ENCODE data around the gene CILP.
A peak's percentile ranks its signal among the peaks of the same experiment; 100 is the strongest.
"Not testable (repeated sequence)": the region's sequence is repeated elsewhere in the genome, so short reads cannot be mapped to it uniquely, and the experiment has no call there.

CILP gene

DNA sequence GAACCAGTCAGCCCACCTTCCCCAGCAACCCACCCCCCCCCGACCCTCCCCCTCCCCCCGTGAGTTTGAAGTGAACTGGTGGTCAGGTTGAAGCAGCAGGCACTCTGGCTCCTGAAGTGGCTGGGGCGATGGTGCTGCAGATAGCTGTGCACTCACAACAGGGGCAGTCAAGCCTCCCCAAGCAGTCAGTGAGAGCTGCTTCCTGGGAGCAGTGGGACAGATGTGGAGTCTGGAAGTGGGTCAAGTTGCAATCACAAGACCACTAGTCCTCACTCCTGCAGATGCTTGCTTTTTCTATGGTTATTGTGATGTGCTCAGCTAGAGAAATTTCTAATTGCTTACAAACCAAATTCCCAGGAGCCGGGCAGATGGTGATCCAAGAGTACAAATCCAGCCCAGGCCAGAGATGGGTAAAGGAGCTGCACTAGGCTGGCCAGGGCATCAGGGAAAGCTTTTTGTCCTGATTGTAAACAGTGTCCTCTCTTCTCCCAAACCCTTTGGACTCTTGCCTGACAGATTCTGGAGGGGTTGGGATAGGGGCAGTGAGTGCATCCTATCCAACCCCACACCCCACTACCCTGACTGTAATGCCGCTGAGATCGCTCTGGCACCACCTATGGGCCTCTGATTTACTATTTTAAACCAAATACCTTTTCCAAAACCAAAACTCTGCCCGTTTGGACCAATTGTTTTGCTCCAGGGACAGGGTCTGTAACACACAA is 16.3 kb downstream of the CILP start:
- DNase-seq = no peak

- DNase-seq = no peak
These were observed 19.3 kb downstream of the CILP start for GRCh38 chr15:65192016-65192415.

DNA sequence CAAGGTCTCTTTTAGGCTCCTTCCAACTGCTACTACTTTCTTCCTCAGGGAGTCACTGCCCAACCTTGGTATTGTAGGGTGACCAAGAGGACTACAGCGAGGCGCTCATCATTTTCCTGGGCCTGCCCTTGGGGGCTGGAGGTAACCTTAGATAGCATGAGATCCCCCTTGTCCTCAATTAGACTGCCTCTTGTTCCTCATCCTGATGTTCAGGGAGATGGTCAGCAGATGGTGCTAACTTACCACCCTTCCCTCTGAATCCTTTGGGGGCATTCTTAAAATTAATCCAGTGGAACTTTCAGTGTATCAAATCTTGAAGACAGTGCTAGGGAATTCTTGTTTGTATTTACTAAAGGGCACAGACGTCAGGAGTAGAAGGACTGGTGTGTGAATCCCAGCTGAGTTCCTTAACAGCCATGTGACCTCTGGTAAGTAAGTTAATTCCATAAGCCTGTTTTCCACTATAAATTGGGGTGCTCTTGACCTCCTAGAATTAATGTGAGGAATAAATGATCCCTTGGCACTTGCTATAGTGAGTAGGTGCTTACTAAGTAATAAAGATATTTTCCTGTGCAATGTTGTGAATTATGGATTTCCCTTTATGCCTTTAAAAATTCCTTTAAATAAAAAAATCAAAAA is 22.1 kb downstream of the CILP start:
- peak; percentile 29 to 31 for DNase-seq

DNA sequence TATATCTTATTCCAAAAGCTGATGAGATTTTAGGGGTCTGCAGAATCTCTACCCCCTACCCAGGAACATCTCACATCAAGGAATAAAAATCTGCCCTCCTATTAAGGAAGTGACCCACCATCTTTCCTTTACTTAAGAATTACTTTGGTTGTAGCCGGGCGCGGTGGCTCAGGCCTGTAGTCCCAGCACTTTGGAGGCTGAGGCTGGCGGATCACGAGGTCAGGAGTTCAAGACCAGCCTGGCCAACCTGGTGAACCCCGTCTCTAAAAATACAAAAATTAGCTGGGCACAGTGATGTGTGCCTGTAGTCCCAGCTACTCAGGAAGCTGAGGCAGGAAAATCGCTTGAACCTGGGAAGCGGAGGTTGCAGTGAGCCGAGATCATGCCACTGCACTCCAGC is 22.8 kb downstream of the CILP start:
- DNase-seq = not testable (repeated sequence)

DNA sequence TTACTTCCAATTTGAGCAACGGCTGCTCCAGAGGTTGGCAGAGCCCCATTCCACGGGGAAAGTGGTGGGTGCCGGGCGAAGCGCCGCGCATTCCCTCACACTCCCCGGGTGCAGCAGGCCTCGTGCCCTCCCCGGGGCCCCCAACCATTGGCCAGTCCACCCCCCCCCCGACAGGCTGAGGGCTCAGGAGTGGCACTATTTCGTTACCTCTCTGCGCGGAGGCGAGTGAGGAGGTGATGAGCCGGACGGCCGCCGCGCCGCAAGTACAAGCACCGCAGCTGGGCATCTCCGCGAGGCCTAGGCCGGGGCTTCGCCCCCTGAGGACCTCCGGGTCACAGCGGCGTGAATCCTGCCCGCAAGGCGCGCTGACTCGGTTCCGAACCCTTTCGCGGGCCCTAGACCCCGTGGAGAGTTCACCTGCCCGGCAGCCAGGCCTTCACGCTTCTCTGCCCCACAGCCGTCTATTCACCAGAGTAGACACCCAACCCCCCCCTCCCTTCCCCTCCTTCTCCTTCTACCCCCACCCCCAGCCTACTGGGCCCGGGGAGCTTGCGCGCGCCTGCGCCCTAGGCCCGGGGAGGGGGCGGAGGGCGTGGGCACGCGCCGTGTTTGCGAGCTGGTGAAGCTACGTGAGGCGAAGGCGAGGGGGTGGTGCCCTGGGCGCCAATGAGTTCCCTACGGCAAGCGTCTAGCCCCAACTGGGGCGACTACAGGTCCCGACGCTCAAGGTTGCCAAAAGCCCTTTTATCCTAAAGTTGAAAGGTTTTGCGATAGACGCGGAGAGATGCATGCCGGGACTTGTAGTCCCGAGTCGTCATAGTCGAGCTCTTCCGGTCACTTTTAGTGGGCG is 26.2 kb downstream of the CILP start, which contains the start of gene CLPX:
CLPX (minus strand) TSS at position 475 of the 850 bp plus-strand sequence; CDS start at position 286, 189 bp downstream.
- peak; percentile 88 to 91 for DNase-seq

DNA sequence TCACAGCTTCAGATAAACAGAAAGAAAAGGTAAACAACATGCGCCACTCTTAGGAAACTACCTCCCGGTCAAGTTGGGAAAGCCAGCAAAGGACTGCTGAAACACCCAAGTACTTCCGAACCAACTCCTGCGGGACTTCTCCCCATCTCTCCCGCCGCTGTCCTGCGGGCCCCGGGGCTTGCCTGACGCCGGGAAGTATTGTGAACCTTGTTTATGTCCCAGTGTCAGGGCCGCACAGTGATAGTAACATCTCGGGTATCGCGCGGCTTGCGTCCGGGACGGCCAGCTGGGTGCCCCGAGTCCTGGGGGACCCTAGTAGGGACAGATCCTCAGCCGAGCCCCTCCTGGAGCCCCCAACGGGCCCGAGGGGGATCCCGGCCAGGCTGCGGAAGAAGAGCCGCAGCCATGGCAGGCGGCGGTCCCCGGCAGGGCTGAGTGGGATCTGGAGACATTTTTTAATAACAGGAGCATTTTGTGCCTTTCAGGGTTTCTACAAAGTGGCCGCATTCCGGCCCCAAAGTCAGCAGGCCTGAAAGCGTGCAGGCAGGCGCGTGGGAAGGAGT is 26.9 kb downstream of the CILP start:
- peak; percentile 64 for DNase-seq

- DNase-seq = no peak
These were observed 27.5 kb downstream of the CILP start for GRCh38 chr15:65183865-65184159.

DNA sequence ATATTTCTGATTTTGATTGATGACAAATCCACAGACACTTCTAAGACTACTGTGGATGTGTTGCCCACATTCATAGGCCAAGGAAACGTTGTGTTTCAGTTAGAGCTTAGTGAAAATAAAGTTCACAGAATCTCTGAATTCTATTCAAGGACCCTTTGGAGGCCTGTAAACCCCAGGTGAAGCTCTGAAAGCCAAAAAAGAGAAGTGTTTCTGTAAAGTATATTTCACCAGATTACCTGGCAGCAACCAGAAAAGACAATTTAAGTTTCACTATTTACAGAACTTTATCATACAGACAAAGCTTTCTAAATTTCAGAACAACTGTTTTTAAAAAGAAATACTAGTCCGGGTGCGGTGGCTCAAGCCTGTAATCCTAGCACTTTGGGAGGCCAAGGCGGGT is 28.7 kb downstream of the CILP start:
- DNase-seq = no peak

DNA sequence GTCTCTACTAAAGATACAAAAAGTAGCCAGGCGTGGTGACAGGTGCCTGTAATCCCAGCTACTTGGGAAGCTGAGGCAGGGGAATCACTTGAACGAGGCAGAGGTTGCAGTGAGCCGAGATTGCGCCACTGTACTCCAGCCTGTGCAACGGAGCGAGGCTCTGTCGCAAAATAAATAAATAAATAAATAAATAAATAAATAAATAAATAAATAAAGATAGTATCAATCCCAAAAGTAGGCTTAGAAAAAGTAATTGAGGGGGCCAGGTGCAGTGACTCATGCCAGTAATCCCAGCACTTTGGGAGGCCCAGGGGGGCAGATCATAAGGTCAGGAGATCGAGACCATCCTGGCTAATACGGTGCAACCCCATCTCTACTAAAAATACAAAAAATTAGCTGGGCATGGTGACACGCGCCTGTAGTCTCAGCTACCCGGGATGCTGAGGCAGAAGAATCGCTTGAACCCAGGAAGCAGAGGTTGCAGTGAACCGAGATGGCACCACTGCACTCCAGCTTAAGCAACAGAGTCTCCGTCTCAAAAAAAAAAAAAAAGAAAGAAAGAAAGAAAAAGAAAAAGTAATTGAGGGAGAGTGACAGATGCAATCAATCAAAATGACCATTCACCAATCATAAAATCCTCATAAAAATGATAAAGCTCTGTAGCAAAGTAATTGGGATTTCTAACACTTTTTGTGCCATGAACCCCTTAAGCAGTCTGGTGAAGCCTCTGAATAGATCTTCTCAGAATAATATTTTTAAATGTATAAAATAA is 29.5 kb downstream of the CILP start:
- DNase-seq = not testable (repeated sequence)

GRCh38 chr15:65180167-65180566 is 31.1 kb downstream of the CILP start:
- no peak for DNase-seq

DNA sequence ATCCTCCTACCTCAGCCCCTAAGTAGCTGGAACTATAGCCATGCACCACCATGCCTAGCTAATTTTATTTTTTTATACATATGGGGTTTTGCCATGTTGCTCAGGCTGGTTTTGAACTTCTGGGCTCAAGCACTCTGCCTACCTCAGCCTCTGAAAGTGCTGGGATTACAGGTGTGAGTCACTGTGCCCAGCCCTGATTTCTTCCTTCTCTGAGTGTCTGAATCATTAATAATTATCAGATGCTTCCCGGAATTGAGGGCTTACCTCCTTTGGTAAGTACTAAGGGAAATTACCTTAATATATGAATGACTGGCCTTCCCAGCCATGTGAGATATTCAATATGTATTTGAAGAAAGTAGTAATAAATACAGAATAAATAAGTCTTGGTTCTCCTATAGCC is 33.4 kb downstream of the CILP start:
- no peak for DNase-seq

DNA sequence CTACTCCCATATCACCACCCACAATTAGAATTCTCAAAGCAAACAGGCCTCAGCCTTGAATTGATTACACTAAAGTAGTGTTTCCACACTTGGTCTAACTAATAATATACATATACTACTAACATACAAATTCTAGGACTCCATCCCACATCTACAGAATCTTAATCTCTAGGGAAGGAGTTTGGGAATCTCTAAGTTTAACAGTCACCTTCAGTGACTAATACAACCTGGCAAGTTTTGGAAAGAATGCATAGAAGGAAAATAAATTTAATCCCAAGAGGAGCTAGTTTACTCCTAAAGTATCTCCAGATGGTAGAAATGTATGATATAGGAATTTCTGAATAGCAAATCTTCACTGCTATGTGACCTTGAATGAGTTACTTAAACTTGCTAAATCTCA is 35.2 kb downstream of the CILP start:
- DNase-seq = no peak

DNA sequence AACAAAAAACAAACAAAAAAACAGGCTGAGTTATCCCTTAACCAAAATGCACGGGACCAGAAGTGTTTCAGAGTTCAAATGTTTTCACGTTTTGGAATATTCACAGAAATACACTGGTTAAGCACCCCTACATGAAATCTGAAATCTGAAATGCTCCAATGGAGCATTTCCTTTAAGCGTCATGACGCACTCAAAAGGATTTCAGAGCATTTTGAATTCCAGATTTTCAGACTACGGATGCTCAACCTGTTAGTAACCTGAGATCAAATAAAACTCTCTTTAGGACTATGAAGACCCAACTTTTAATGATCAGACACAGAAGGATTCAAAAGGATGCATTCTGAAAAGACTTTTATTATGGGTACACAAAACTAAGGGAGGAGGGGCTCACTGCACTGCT is 35.8 kb downstream of the CILP start:
- DNase-seq = no peak

DNA sequence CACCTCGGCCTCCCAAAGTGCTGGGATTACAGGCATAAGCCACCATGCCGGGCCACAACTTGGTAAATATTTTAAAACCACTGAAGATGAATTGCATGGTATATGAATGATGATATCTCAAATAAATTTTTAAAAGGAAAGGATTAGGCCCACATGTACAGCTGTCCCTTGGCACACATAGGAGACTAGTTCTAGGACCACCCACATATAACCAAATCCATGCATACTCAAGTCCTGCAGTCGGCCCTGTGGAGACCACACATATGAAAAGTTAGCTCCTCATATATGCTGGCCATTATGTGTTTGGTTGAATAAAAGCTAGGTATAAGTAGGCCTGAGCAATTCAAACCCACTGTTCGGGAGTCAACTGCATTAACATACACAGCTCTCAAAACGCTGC is 36.8 kb downstream of the CILP start:
- DNase-seq = no peak

DNA sequence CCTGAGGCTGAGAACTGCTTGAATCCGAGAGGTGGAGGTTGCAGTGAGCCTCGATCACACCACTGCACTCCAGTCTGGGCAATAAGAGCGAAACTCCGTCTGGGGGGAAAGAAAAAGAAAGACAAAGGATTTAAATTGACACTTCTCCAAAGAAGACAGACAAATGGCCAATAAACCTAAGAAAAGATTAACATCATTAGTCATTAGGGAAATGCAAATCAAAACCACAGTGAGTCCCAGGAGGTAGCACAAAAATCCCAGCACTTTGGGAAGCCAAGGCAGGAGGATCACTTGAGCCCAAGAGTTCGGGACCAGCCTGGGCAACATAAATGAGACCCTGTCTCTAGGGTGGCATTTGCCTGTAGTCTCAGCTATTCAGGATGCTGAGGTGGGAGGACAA is 38.7 kb downstream of the CILP start:
- DNase-seq = no peak

DNA sequence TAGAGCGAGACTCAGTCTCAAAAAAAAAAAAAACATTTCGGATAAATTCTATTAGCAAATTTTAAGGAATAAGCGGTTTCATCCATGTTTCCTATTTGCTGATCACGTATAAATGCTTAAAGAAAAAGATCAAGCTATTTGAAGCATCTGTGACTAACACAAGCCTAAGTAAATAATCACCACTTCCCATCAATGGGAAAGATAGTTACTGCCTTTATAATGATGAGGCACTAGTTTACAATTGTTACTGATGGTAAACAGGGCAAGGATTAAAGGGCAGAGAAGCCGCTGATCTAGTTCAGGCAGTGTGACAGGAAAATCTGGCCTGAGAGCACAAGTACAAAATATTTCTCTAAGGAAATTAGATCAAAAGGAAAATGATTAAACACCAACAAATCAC is 39.8 kb downstream of the CILP start:
- no peak for DNase-seq

DNA sequence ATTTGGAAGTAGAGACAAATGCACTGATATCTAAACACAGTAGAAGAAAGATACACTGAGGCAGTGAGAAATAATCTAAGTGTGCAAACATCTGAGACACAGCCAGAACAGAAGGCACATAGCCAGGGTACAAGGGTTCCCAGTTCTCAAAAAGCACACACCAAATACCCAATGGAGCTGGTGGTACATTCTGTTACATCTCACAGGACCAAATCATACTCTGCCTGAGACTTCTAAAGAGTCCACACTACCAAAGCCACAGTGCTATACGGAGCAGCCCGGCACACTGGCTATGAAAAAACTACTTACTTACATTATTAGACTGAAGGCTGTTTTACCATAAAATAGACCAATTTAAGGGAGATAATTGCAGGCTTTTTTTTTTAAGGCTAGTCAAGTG is 45.4 kb downstream of the CILP start:
- DNase-seq = no peak

DNA sequence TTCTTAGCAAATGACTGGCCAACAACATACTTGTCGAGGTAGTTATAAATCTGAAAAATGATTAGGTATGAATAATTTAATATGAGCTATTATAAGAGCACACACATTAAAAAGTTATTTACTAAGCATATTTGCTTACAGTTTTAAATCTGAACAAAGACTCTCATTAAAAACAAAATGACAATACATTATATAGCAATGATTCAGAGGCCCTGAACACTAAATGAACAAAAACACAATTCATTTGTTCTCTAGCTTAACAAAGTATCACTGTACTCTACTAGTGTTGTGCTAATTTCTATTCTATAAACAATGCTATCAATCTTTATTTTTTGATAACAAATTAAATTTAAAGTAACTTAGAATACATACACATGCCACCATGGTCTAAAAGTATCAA is 47.1 kb downstream of the CILP start:
- no peak for DNase-seq

- no peak for DNase-seq
These were observed 48.2 kb downstream of the CILP start for GRCh38 chr15:65163041-65163440.

DNA sequence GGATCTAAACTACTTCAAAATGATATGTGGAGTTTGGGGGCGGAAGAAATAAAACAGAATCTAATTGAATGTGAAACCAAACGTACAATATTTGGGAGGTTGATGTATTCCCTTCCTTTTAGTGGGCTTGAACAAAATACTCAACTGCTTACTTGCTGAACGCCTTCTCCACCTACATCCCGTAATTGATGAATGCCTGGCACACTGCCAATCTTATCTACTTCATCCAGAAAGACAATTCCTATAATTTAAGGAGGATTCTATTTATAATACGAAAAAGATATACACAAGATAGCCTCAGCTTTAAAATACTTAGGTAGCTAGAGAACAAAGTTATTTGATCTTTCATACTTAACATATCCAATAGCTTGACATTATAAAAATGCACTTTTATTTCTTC is 54.6 kb downstream of the CILP start:
- no peak for DNase-seq

- no peak for DNase-seq
These were observed 56.6 kb downstream of the CILP start for GRCh38 chr15:65154720-65155119.

DNA sequence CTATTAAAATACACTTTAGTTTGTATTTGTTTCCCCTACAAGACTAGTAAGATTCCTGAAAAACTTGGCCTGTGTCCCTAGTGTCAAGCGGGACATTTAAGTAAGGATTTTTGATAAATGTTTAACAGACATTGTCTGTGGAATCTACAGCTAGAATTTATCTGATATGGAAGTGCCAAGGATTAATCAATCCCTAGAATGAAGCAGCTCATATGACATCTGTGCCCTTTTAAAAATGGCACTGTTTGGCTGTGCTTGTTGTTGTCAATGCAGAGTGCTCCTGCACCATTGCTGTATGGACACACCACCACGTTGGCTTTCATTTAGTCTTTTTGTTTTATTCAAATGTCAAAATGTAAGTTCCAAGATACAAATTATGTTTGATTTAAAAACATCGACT is 63.4 kb downstream of the CILP start:
- no peak for DNase-seq

GRCh38 chr15:65146438-65146837 is 64.8 kb downstream of the CILP start:
- DNase-seq = no peak
